Measurements from ENCODE around the gene CD209.

Gene CD209

GRCh38 chr19:7690779-7691258 lies 56.5 kb downstream of the CD209 start:
- no peak for DNase-seq (ENCODE audit: low read depth, low spot score)
- H3K4me3 ChIP-seq (ENCODE audit: low read depth, low read length) = no peak overlapping the region
- in situ Hi-C loops (cut with HindIII; ENCODE audit: low sequenced_read_pairs) = no loop called here
- TF ChIP-seq CTCF (IDR thresholded peaks at IDR 0.05; ENCODE audit: low read depth, low read length) = no peak

All from astrocyte of the spinal cord (primary cell).